GM23248 (cell line): ENCODE results near the gene MAMDC4. TPM values are rescaled to one million over a fixed set of nuclear protein-coding genes. Genes with fewer than 3 reads are reported as not detected.

ENCODE experiments used
- DNase-seq: peaks from one replicate; pipeline ENCODE4 v3.0.0-alpha.2; 2015
- H2AFZ ChIP-seq: fragments of 200-600 bp; sonication (generic); 2 replicates; pipeline ENCODE4 v1.6.1; 2016; ENCODE audit warnings: antibody characterized with exemption
- H3F3A ChIP-seq: fragments of 200-600 bp; sonication (generic); 2 replicates; pipeline ENCODE4 v1.6.1; 2016; ENCODE audit warnings: mild to moderate bottlenecking, antibody characterized with exemption, mixed run types; ENCODE audit not compliant: insufficient read depth
- H3K27ac ChIP-seq: fragments of 200-600 bp; sonication (generic); 2 replicates; pipeline ENCODE4 v1.5.1; 2016; ENCODE audit warnings: mild to moderate bottlenecking
- H3K27me3 ChIP-seq: fragments of 200-600 bp; sonication (generic); replicated peaks from 2 replicates; pipeline ENCODE4 v1.6.1; 2016; ENCODE audit warnings: mild to moderate bottlenecking; ENCODE audit not compliant: insufficient read depth
- H3K36me3 ChIP-seq: fragments of 200-600 bp; sonication (generic); 2 replicates; pipeline ENCODE4 v1.6.1; 2016; ENCODE audit warnings: low read depth, mild to moderate bottlenecking
- H3K4me1 ChIP-seq: fragments of 200-600 bp; sonication (generic); 2 replicates; pipeline ENCODE4 v1.6.1; 2016; ENCODE audit warnings: mild to moderate bottlenecking; ENCODE audit not compliant: insufficient read depth
- H3K4me2 ChIP-seq: fragments of 200-600 bp; sonication (generic); one replicate; pipeline ENCODE4 v1.6.1; 2016; ENCODE audit warnings: mild to moderate bottlenecking; ENCODE audit not compliant: unreplicated experiment
- H3K4me3 ChIP-seq: fragments of 200-600 bp; sonication (generic); 2 replicates; pipeline ENCODE4 v1.5.1; 2016; ENCODE audit warnings: mild to moderate bottlenecking
- H3K79me2 ChIP-seq: fragments of 200-600 bp; sonication (generic); 2 replicates; pipeline ENCODE4 v1.6.1; 2016; ENCODE audit warnings: mild to moderate bottlenecking; ENCODE audit not compliant: insufficient read depth
- H3K9ac ChIP-seq: fragments of 200-600 bp; sonication (generic); 2 replicates; pipeline ENCODE4 v1.6.1; 2016; ENCODE audit warnings: mild to moderate bottlenecking
- H3K9me2 ChIP-seq: fragments of 200-600 bp; sonication (generic); 2 replicates; pipeline ENCODE4 v1.6.1; 2016; ENCODE audit warnings: mixed run types, mild to moderate bottlenecking, moderate library complexity; ENCODE audit not compliant: insufficient read depth
- H3K9me3 ChIP-seq: fragments of 200-600 bp; sonication (generic); one replicate; pipeline ENCODE4 v1.6.1; 2017; ENCODE audit warnings: low read depth
- H4K20me1 ChIP-seq: fragments of 200-600 bp; sonication (generic); 2 replicates; pipeline ENCODE4 v1.6.0; 2016; ENCODE audit not compliant: insufficient read depth
- EZH2 ChIP-seq: fragments of 200-600 bp; sonication (generic); IDR thresholded peaks from 2 replicates; pipeline ENCODE4 v1.6.1; 2018; ENCODE audit warnings: antibody characterized with exemption, mild to moderate bottlenecking; ENCODE audit not compliant: insufficient read depth, poor library complexity, severe bottlenecking
- EZH2phosphoT487 ChIP-seq: fragments of 200-600 bp; sonication (generic); IDR thresholded peaks from 2 replicates; pipeline ENCODE4 v1.6.1; 2018; ENCODE audit warnings: antibody characterized with exemption, moderate library complexity, mild to moderate bottlenecking, low read depth; ENCODE audit not compliant: insufficient read depth
- WGBS, 2 experiments: methylation state at CpG; one replicate each; pipeline ENCODE4 v1.1.6; 2015 to 2017; ENCODE audit warnings: low lambda C conversion rate in 2 of 2, low coverage in 1 of 2; ENCODE audit errors: missing lambda C conversion rate in 2 of 2; 5-methylcytosine and 5-hydroxymethylcytosine counted together
- in situ Hi-C: fragments of 300-500 bp; cut with MboI; formaldehyde crosslinking; loops from 2 replicates; pipeline ENCODE4 v1.15.0; 2020
- polyA plus RNA-seq: library from polyadenylated mRNA; unstranded; fragments of >200 nt; fragmentation: Nextera tagmentation; extraction: Ambion mirVana; gene quantifications from 2 replicates; pipeline ENCODE4 v1.2.1, GENCODE V29; 2016
- total RNA-seq: library from RNA; depleted of rRNA; stranded (reverse); fragments of >200 nt; shearing (Covaris generic); gene quantifications from 2 replicates; pipeline ENCODE4 v1.2.3, GENCODE V29; 2014

The MAMDC4 gene
- total and polyA plus RNA-seq, 2 experiments from 2014 or later: 0.35 to 2.3 TPM

DNA sequence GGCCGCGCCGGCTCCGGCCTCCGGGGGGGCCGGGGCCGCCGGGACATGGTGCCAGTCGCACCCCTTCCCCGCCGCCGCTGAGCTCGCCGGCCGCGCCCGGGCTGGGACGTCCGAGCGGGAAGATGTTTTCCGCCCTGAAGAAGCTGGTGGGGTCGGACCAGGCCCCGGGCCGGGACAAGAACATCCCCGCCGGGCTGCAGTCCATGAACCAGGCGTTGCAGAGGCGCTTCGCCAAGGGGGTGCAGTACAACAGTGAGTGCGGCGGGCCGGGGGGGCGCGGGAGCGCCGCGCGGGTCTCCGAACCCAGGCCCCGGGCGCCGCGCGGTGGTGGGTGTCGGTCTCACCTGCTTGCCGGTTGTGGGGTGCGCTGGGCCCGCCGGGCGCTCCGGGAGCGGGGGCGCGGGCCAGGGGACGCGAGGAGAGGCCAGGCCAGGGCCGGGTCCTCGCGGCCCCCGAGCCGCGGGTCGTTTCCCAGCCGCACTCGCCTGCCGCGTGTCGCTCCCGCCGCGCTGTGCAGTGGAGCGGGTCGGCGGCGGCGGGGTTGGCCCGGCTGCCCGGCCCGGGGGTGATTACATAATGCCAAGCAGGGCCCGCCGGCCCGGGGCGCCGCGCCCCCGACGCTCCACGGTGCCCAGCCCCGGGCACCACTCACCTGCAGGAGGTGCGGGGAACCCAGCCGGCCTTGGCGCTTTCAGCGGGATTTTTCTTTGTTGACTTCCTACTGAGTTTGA lies 43.9 kb upstream of the MAMDC4 start:
- Histone ChIP-seq H3K4me3 (peak overlapping the region; percentile 87), H3K4me2 (peak overlapping the region; percentile 85), H3K9me3 (no peaks in the 10 kb centered on the region), H3K36me3 (0 out of 2 replicates have a peak, but pooled peaks cover 7% of the 10 kb centered on the region), H3K79me2 (peaks cover 53% of the 10 kb centered on the region), H3K27me3 (no peaks in the 10 kb centered on the region), H3K27ac (peak overlapping the region; percentile 47), H3K4me1 (peaks cover 12% of the 10 kb centered on the region; the same call in 1 of the 2 replicates), H3F3A (peaks cover 7% of the 10 kb centered on the region; the same call in 1 of the 2 replicates), H2AFZ (peak overlapping the region; percentile 61), H3K9ac (peak overlapping the region; percentile 93), H3K9me2 (no peaks in the 10 kb centered on the region), H4K20me1 (no peaks in the 10 kb centered on the region)
- 0 to 1% methylated on average over 48 to 71 of the region's 93 CpGs for WGBS, 2 experiments
- in situ Hi-C loops: no loop called here
- DNase-seq: peak; percentile 57
- no peak for TF ChIP-seq EZH2
- TF ChIP-seq EZH2phosphoT487: no peak

DNA sequence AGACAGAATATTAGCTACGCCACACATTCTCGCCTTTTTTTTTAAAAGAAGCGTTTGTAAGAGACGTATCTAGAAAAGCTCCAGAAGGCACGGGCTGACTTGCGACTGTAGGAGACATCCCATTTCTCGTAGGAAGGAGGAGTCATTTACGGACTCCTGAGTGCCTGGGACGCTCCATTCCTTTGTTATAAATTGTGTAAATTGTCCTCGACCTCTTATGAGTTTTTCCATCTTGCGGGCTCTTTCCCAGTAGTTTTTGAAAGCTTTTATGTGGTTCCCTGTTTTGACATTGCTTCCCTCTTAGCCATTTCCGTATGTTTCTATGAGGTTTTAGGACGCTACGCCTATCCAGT lies 43.4 kb upstream of the MAMDC4 start:
- Histone ChIP-seq H3K9me2 (no peaks in the 10 kb centered on the region), H3K4me1 (peaks cover 12% of the 10 kb centered on the region; the same call in 1 of the 2 replicates), H3F3A (peaks cover 7% of the 10 kb centered on the region; the same call in 1 of the 2 replicates), H3K4me3 (peak overlapping the region; percentile 87), H3K4me2 (peak overlapping the region; percentile 85), H2AFZ (peak overlapping the region; percentile 61), H3K27me3 (no peaks in the 10 kb centered on the region), H3K27ac (peak overlapping the region; percentile 47), H4K20me1 (no peaks in the 10 kb centered on the region), H3K36me3 (0 out of 2 replicates have a peak, but pooled peaks cover 7% of the 10 kb centered on the region), H3K79me2 (peaks cover 58% of the 10 kb centered on the region), H3K9ac (peak overlapping the region; percentile 93), H3K9me3 (no peaks in the 10 kb centered on the region)
- in situ Hi-C loops: no loop called here
- 1 to 4% methylated on average over 14 of the region's 14 CpGs for WGBS, 2 experiments
- TF ChIP-seq EZH2 (no peak), EZH2phosphoT487 (no peak)
- DNase-seq: peak; percentile 75

DNA sequence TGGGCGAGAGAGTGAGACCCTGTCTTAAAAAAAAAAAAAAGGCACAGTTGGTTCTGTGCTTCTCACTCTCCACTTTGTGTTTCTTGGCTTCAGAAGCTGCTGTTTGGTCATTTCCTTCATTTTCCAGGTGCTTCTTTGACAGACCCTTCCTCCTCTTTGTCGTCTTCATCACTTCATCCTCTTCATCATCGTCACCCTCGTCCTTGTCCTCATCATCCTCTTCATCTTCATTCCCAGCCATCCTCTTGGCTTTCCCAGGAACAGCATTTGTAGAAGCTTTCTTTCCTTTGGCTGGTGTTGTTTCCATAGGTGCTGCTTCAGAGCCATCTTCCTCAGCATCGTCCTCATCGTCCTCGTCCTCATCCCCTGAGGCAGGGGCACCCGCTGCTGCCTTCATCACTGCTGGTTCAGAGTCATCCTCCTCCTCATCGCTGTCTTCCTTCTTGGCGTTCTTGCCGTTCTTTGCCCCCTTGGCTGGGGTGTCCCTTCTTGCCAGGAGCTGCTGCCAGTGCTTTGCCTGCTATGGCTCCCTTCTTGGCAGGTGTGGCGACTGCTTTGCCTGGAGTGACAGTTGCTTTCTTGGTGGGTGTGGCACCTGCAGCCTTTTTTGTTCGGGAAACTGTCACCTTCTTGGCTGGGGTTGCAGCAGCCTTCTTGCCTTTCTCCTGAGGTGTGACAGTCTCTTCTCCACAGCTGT lies 37.3 kb upstream of the MAMDC4 start:
- Histone ChIP-seq H3K27ac (no peak overlapping the region), H3F3A (0 out of 2 replicates have a peak, but pooled peaks cover under 1% of the 10 kb centered on the region), H3K4me1 (peaks cover 2% of the 10 kb centered on the region; the same call in 1 of the 2 replicates), H3K9me3 (no peaks in the 10 kb centered on the region), H3K9me2 (no peaks in the 10 kb centered on the region), H3K27me3 (no peaks in the 10 kb centered on the region), H3K9ac (no peak overlapping the region), H3K4me3 (no peak overlapping the region), H2AFZ (no peak overlapping the region), H3K79me2 (peaks cover 94% of the 10 kb centered on the region), H3K4me2 (no peak overlapping the region), H4K20me1 (no peaks in the 10 kb centered on the region), H3K36me3 (0 out of 2 replicates have a peak, but pooled peaks cover 7% of the 10 kb centered on the region)
- 93 to 97% methylated on average over 13 of the region's 13 CpGs for WGBS, 2 experiments
- in situ Hi-C loops: no loop called here
- DNase-seq: no peak
- no peak for TF ChIP-seq EZH2phosphoT487
- TF ChIP-seq EZH2: no peak

DNA sequence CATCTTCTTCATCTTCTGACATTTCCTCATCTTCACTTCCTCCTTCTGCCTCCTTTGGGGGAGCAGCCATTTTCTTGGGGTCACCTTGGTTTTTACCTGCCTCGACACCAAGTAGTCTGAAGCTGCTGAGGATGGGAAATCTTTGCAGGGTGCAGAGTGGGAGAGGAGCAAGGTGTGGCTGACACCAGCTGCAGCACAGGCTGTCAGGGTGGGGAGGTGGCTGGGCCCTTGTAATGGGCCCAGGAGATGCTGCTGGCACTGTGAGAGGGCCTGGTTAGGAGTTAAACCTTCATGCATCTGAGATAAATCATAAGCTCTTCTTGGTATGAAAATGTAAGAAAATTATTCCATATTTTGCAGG lies 36.7 kb upstream of the MAMDC4 start:
- in situ Hi-C loops: no loop called here

More for the DNA sequence above, 36.7 kb upstream of the MAMDC4 start:
- no peaks in the 10 kb centered on the region for H3K4me1 ChIP-seq
- no peak for DNase-seq
- no peak overlapping the region for H3K4me3 ChIP-seq
- no peak overlapping the region for H2AFZ ChIP-seq
- H3K9me3 ChIP-seq: no peaks in the 10 kb centered on the region
- TF ChIP-seq EZH2: no peak
- TF ChIP-seq EZH2phosphoT487: no peak
- no peak overlapping the region for H3K9ac ChIP-seq
- WGBS, 2 experiments: 40 to 43% methylated on average over 1 of the region's 1 CpG
- 0 out of 2 replicates have a peak, but pooled peaks cover 6% of the 10 kb centered on the region for H3K36me3 ChIP-seq
- peaks cover 92% of the 10 kb centered on the region for H3K79me2 ChIP-seq
- H3K27me3 ChIP-seq: no peaks in the 10 kb centered on the region
- H3K27ac ChIP-seq: no peak overlapping the region
- H3F3A ChIP-seq: no peaks in the 10 kb centered on the region
- H4K20me1 ChIP-seq: no peaks in the 10 kb centered on the region
- H3K4me2 ChIP-seq: no peak overlapping the region
- no peaks in the 10 kb centered on the region for H3K9me2 ChIP-seq
